HEK293 (cell line): ENCODE results near the gene UCKL1.

Source experiments
- HIC1 ChIP-seq: fragments of 450-650 bp; formaldehyde crosslinking; IDR thresholded peaks from 2 replicates; pipeline ENCODE4 v1.5.1; 2016; ENCODE audit warnings: missing biosample characterization, missing genetic modification characterization
- HOXD13 ChIP-seq: sonication (generic); formaldehyde crosslinking; IDR thresholded peaks from 2 replicates; pipeline ENCODE4 v1.8.0; 2022; ENCODE audit warnings: missing genetic modification reagents, borderline replicate concordance
- KLF8 ChIP-seq: fragments of 450-650 bp; formaldehyde crosslinking; IDR thresholded peaks from 2 replicates; pipeline ENCODE4 v1.5.1; 2016; ENCODE audit warnings: missing biosample characterization, missing genetic modification characterization
- MEIS1 ChIP-seq: sonication (generic); formaldehyde crosslinking; IDR thresholded peaks from 2 replicates; pipeline ENCODE4 v1.8.1; 2022; ENCODE audit warnings: missing genetic modification reagents, mild to moderate bottlenecking, borderline replicate concordance
- SALL2 ChIP-seq: fragments of 450-650 bp; formaldehyde crosslinking; IDR thresholded peaks from 2 replicates; pipeline ENCODE4 v1.5.0; 2017; ENCODE audit warnings: missing biosample characterization, mild to moderate bottlenecking, missing genetic modification characterization, borderline replicate concordance
- SCRT1 ChIP-seq: fragments of 450-650 bp; formaldehyde crosslinking; IDR thresholded peaks from 2 replicates; pipeline ENCODE4 v1.5.1; 2016; ENCODE audit warnings: missing biosample characterization, missing genetic modification characterization, borderline replicate concordance
- ZBTB8A ChIP-seq: fragments of 450-650 bp; formaldehyde crosslinking; IDR thresholded peaks from 2 replicates; pipeline ENCODE4 v1.5.1; 2016; ENCODE audit warnings: missing biosample characterization, missing genetic modification characterization
- ZNF114 ChIP-seq: fragments of 450-650 bp; formaldehyde crosslinking; IDR thresholded peaks from 2 replicates; pipeline ENCODE4 v1.5.0; 2017; ENCODE audit warnings: missing biosample characterization, missing genetic modification characterization
- ZNF140 ChIP-seq: fragments of 450-650 bp; formaldehyde crosslinking; IDR thresholded peaks from 2 replicates; pipeline ENCODE4 v1.5.1; 2016; ENCODE audit warnings: missing biosample characterization, missing genetic modification characterization
- ZNF169 ChIP-seq: fragments of 450-650 bp; formaldehyde crosslinking; IDR thresholded peaks from 2 replicates; pipeline ENCODE4 v1.5.1; 2016; ENCODE audit warnings: missing biosample characterization, missing genetic modification characterization
- ZNF175 ChIP-seq: fragments of 450-650 bp; formaldehyde crosslinking; IDR thresholded peaks from 2 replicates; pipeline ENCODE4 v1.5.1; 2016; ENCODE audit warnings: missing biosample characterization, missing genetic modification characterization
- ZNF18 ChIP-seq: fragments of 450-650 bp; formaldehyde crosslinking; IDR thresholded peaks from 2 replicates; pipeline ENCODE4 v1.5.1; 2016; ENCODE audit warnings: missing biosample characterization, missing genetic modification characterization
- ZNF211 ChIP-seq: fragments of 450-650 bp; formaldehyde crosslinking; IDR thresholded peaks from 2 replicates; pipeline ENCODE4 v1.5.1; 2016; ENCODE audit warnings: low read depth, missing biosample characterization, missing genetic modification characterization
- ZNF248 ChIP-seq: fragments of 450-650 bp; formaldehyde crosslinking; IDR thresholded peaks from 2 replicates; pipeline ENCODE4 v1.5.1; 2017; ENCODE audit warnings: missing biosample characterization, missing genetic modification characterization
- ZNF266 ChIP-seq: fragments of 450-650 bp; formaldehyde crosslinking; IDR thresholded peaks from 2 replicates; pipeline ENCODE4 v1.5.1; 2016; ENCODE audit warnings: missing biosample characterization, missing genetic modification characterization, low read depth
- ZNF311 ChIP-seq: fragments of 450-650 bp; formaldehyde crosslinking; IDR thresholded peaks from 2 replicates; pipeline ENCODE4 v1.5.1; 2017; ENCODE audit warnings: missing biosample characterization, missing genetic modification characterization, borderline replicate concordance
- ZNF335 ChIP-seq: fragments of 450-650 bp; formaldehyde crosslinking; conservative IDR thresholded peaks from 2 replicates; pipeline ENCODE4 v1.5.1; 2016; ENCODE audit warnings: missing biosample characterization, missing genetic modification characterization
- ZNF354C ChIP-seq: fragments of 450-650 bp; formaldehyde crosslinking; IDR thresholded peaks from 2 replicates; pipeline ENCODE4 v1.5.1; 2016; ENCODE audit warnings: missing biosample characterization, missing genetic modification characterization, low read depth, borderline replicate concordance
- ZNF37A ChIP-seq: fragments of 450-650 bp; IDR thresholded peaks from 2 replicates; pipeline ENCODE4 v1.5.1; 2018; ENCODE audit warnings: missing biosample characterization, missing genetic modification characterization
- ZNF426 ChIP-seq: fragments of 450-650 bp; formaldehyde crosslinking; IDR thresholded peaks from 2 replicates; pipeline ENCODE4 v1.5.1; 2017; ENCODE audit warnings: missing biosample characterization, missing genetic modification characterization, mild to moderate bottlenecking, inconsistent platforms, moderate library complexity
- ZNF596 ChIP-seq: fragments of 450-650 bp; IDR thresholded peaks from 2 replicates; pipeline ENCODE4 v1.5.0; 2018; ENCODE audit warnings: missing biosample characterization, mild to moderate bottlenecking, missing genetic modification characterization, moderate library complexity
- ZNF626 ChIP-seq: fragments of 450-650 bp; sonication (Bioruptor Pico); formaldehyde crosslinking; IDR thresholded peaks from 2 replicates; pipeline ENCODE4 v1.5.1; 2018; ENCODE audit warnings: missing biosample characterization, missing genetic modification characterization, inconsistent platforms
- ZNF660 ChIP-seq: fragments of 450-650 bp; IDR thresholded peaks from 2 replicates; pipeline ENCODE4 v1.5.1; 2018; ENCODE audit warnings: missing biosample characterization, mild to moderate bottlenecking, missing genetic modification characterization
- ZNF792 ChIP-seq: fragments of 450-650 bp; formaldehyde crosslinking; IDR thresholded peaks from 2 replicates; pipeline ENCODE4 v1.5.1; 2016; ENCODE audit warnings: missing biosample characterization, missing genetic modification characterization
- ZSCAN5A ChIP-seq: fragments of 450-650 bp; formaldehyde crosslinking; IDR thresholded peaks from 2 replicates; pipeline ENCODE4 v1.5.1; 2016; ENCODE audit warnings: missing biosample characterization, missing genetic modification characterization
- TF ChIP-seq, protein P1 (sequence below): fragments of 450-650 bp; formaldehyde crosslinking; IDR thresholded peaks from 2 replicates; pipeline ENCODE4 v1.5.1; 2016; ENCODE audit warnings: missing biosample characterization, missing genetic modification characterization, low read depth
- TF ChIP-seq, protein P2 (sequence below): fragments of 450-650 bp; formaldehyde crosslinking; IDR thresholded peaks from 2 replicates; pipeline ENCODE4 v1.5.1; 2016; ENCODE audit warnings: missing biosample characterization, missing genetic modification characterization
- TF ChIP-seq, protein P3 (sequence below): fragments of 450-650 bp; IDR thresholded peaks from 2 replicates; pipeline ENCODE4 v1.5.1; 2018; ENCODE audit warnings: missing biosample characterization, mild to moderate bottlenecking, missing genetic modification characterization
- TF ChIP-seq, protein P4 (sequence below): fragments of 450-650 bp; formaldehyde crosslinking; IDR thresholded peaks from 2 replicates; pipeline ENCODE4 v1.5.1; 2016; ENCODE audit warnings: missing biosample characterization, missing genetic modification characterization

The UCKL1 gene

DNA sequence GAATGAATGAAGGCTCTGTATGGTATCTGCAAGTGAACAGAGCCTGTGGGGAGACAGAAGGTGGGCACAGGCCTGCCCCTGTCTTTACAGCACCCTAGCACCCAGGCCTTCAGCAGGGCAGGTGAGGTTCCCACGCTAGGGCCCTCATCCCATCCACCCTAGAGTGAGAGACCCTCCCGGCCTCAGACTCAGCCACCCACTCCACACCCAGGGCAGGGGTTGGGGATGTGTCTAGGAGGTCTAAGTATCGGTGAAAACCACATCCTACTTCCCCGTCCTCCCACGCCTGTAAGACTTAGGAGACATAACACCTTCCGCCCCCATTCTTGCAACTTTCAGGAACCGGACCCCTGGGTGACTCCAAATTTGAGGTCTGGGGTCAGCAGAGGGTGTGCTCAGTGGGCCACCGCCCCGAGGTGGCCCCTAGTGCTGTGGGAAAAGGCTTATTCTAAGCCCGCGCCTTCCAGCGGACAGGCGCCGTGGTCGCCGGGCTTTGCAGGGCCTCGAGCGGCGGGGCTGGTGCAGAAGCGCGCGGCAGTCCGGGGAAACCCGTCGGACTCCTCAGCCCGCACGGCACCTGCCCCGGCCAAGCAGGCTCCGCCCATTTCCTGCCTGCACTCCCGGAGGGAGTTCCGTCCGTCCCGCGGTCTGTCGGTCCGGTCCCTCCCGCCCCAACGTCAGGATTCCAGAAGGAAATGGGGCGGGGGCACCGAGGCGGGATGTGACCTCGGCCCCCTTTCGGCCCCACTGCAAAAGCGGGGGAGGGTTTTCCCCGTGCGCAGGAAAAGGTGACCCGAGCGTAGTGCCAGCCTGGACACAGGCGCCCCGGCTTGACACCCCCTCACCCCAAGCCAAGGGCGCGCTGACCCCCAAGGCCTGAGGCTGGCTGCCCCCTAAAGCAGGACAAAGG lies 22.4 kb upstream of the UCKL1 start (continued):
- TF ChIP-seq, protein P1, sequence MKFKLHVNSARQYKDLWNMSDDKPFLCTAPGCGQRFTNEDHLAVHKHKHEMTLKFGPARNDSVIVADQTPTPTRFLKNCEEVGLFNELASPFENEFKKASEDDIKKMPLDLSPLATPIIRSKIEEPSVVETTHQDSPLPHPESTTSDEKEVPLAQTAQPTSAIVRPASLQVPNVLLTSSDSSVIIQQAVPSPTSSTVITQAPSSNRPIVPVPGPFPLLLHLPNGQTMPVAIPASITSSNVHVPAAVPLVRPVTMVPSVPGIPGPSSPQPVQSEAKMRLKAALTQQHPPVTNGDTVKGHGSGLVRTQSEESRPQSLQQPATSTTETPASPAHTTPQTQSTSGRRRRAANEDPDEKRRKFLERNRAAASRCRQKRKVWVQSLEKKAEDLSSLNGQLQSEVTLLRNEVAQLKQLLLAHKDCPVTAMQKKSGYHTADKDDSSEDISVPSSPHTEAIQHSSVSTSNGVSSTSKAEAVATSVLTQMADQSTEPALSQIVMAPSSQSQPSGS (tag by site-specific recombination), result no peak
- TF ChIP-seq ZNF660 (tag by site-specific recombination), result no peak
- TF ChIP-seq, protein P2, sequence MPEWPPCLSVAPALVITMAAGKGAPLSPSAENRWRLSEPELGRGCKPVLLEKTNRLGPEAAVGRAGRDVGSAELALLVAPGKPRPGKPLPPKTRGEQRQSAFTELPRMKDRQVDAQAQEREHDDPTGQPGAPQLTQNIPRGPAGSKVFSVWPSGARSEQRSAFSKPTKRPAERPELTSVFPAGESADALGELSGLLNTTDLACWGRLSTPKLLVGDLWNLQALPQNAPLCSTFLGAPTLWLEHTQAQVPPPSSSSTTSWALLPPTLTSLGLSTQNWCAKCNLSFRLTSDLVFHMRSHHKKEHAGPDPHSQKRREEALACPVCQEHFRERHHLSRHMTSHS (tag by site-specific recombination), result no peak
- TF ChIP-seq ZNF211 (tag by site-specific recombination), result no peak
- no peak for TF ChIP-seq ZNF266 (tag by site-specific recombination)
- TF ChIP-seq ZNF311 (tag by site-specific recombination), result no peak
- no peak for TF ChIP-seq ZNF114
- no peak for TF ChIP-seq HOXD13 (CRISPR knock-in tag)
- peak; percentile 87 for TF ChIP-seq ZNF335 (tag by site-specific recombination)
- TF ChIP-seq ZNF354C, result no peak
- peak; percentile 72; the same call in 1 of the 2 replicates for TF ChIP-seq KLF8
- TF ChIP-seq, protein P3, sequence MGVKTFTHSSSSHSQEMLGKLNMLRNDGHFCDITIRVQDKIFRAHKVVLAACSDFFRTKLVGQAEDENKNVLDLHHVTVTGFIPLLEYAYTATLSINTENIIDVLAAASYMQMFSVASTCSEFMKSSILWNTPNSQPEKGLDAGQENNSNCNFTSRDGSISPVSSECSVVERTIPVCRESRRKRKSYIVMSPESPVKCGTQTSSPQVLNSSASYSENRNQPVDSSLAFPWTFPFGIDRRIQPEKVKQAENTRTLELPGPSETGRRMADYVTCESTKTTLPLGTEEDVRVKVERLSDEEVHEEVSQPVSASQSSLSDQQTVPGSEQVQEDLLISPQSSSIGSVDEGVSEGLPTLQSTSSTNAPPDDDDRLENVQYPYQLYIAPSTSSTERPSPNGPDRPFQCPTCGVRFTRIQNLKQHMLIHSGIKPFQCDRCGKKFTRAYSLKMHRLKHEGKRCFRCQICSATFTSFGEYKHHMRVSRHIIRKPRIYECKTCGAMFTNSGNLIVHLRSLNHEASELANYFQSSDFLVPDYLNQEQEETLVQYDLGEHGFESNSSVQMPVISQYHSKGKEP, result no peak
- no peak for TF ChIP-seq ZNF37A (tag by site-specific recombination)
- TF ChIP-seq SCRT1, result no peak
- TF ChIP-seq ZNF18, result no peak
- 0 out of 2 replicates have a peak, but pooled peaks have one; percentile 50 for TF ChIP-seq HIC1 (tag by site-specific recombination)
- peak; percentile 86 for TF ChIP-seq ZBTB8A
- no peak for TF ChIP-seq MEIS1 (CRISPR knock-in tag)
- TF ChIP-seq ZNF248 (tag by site-specific recombination), result no peak
- TF ChIP-seq ZNF426 (tag by site-specific recombination), result no peak
- TF ChIP-seq ZNF792 (tag by site-specific recombination), result no peak
- no peak for TF ChIP-seq SALL2 (tag by site-specific recombination)
- TF ChIP-seq ZNF596, result no peak
- no peak for TF ChIP-seq ZNF626 (tag by site-specific recombination)
- TF ChIP-seq, protein P4, sequence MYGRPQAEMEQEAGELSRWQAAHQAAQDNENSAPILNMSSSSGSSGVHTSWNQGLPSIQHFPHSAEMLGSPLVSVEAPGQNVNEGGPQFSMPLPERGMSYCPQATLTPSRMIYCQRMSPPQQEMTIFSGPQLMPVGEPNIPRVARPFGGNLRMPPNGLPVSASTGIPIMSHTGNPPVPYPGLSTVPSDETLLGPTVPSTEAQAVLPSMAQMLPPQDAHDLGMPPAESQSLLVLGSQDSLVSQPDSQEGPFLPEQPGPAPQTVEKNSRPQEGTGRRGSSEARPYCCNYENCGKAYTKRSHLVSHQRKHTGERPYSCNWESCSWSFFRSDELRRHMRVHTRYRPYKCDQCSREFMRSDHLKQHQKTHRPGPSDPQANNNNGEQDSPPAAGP (tag by site-specific recombination), result peak; percentile 55; the same call in 1 of the 2 replicates
- no peak for TF ChIP-seq ZSCAN5A
- no peak for TF ChIP-seq ZNF169 (tag by site-specific recombination)
- TF ChIP-seq ZNF175 (tag by site-specific recombination), result no peak
- no peak for TF ChIP-seq ZNF140 (tag by site-specific recombination)
